Adrenal gland (tissue), 12 donors: ENCODE measurements around the gene TRAF3IP3. TPM values are rescaled to one million over a fixed set of nuclear protein-coding genes. Genes with fewer than 3 reads are reported as not detected.

Source experiments
- DNase-seq, 7 donors: peaks; one replicate each; pipeline ENCODE4 v3.0.0-alpha.2; 2019 to 2020
- H3K27ac ChIP-seq, 5 donors: fragments of 200-600 bp; sonication (generic) in 4 of 5; 1 replicate in 3 of 5; 2 replicates in 2 of 5; pipeline versions ENCODE4 v1.5.1 to v1.8.0; 2016 to 2020; ENCODE audit warnings: mild to moderate bottlenecking in 1 of 5
- H3K27me3 ChIP-seq: fragments of 200-600 bp; 2 replicates; pipeline ENCODE4 v1.8.0; 2021
- H3K36me3 ChIP-seq, 2 donors: fragments of 200-600 bp; replicated peaks in 1 of 2; 1 replicate in 1 of 2; 2 replicates in 1 of 2; pipeline versions ENCODE4 v1.5.1 to v1.8.0; 2018 to 2022
- H3K4me1 ChIP-seq, 2 donors: fragments of 200-600 bp; replicated peaks in 1 of 2; 1 replicate in 1 of 2; 2 replicates in 1 of 2; pipeline versions ENCODE4 v1.5.1 to v1.8.0; 2018 to 2021
- H3K4me3 ChIP-seq, 4 donors: fragments of 200-600 bp; sonication (generic) in 3 of 4; one replicate each; pipeline ENCODE4 v1.5.1; 2016 to 2018
- H3K9me3 ChIP-seq, 3 donors: fragments of 200-600 bp; sonication (generic) in 1 of 3; replicated peaks in 1 of 3; 1 replicate in 2 of 3; 2 replicates in 1 of 3; pipeline versions ENCODE4 v1.5.1 to v1.8.0; 2016 to 2021
- POLR2A ChIP-seq, 2 donors: fragments of 450-650 bp; IDR thresholded peaks; one replicate each; pipeline ENCODE4 v1.6.1; 2017; ENCODE audit warnings: antibody characterized with exemption in 2 of 2, mild to moderate bottlenecking in 2 of 2, moderate library complexity in 1 of 2
- WGBS, 4 donors: extraction: QIAGEN DNeasy Blood & Tissue Kit in 2 of 4; methylation state at CpG; one replicate each; pipeline versions ENCODE4 v1.1.5 to v1.1.7; 2013 to 2017; 5-methylcytosine and 5-hydroxymethylcytosine counted together
- intact Hi-C, 2 donors: fragments of 100-400 bp; cut with DNase I; formaldehyde crosslinking; loops; one replicate each; pipeline versions ENCODE4 v1.14.1 to v1.15.0; 2022 to 2023
- polyA plus RNA-seq, 3 donors: library from polyadenylated mRNA; stranded (reverse); fragments of 200-250 nt in 2 of 3; fragments of 350-450 nt in 1 of 3; fragmentation: Illumina TruSeq in 1 of 3; extraction: RNeasy Lipid Tissue Mini Kit (QIAGEN cat#74804) in 1 of 3; gene quantifications; one replicate each; pipeline ENCODE4 v1.2.3, GENCODE V29; 2013 to 2014
- total RNA-seq, 9 donors: library from RNA; depleted of rRNA in 4 of 9; stranded (reverse); fragments of >200 nt in 4 of 9; fragments of 120-200 nt in 1 of 9; fragmentation: NEBNext Ultra II Directional in 1 of 9; extraction: Animal tissue kit (Norgen Biotek cat#: 25700) in 1 of 9; gene quantifications; one replicate each; pipeline versions ENCODE4 v1.1.0 to v1.2.4, GENCODE V29; 2013 to 2023
- TF ChIP-seq, protein P1 (sequence below), 6 experiments: fragments of 450-650 bp in 4 of 6; fragments of 200-600 bp in 2 of 6; sonication (generic) in 1 of 6; IDR thresholded peaks; 1 replicate in 5 of 6; 2 replicates in 1 of 6; pipeline versions ENCODE4 v1.5.1 to v1.8.0; 2016 to 2021; ENCODE audit warnings: antibody characterized with exemption in 6 of 6, mild to moderate bottlenecking in 2 of 6, moderate library complexity in 1 of 6
- donor health status: healthy with polysubstance abuse.
- donor health status: Bipolar disorder and iron deficiency.
- donor health status: DM: yes; HTN: yes; CAD: no.
- donor health status: DM: no; HTN: no; CAD: no.
- donor health status: DM: no; HTN: no; CAD: no.
- donor health status: DM: yes; HTN: yes; CAD: no.

The TRAF3IP3 gene
- total and polyA plus RNA-seq, 12 donors = 0.88 to 9.8 (median 2.0) TPM

DNA sequence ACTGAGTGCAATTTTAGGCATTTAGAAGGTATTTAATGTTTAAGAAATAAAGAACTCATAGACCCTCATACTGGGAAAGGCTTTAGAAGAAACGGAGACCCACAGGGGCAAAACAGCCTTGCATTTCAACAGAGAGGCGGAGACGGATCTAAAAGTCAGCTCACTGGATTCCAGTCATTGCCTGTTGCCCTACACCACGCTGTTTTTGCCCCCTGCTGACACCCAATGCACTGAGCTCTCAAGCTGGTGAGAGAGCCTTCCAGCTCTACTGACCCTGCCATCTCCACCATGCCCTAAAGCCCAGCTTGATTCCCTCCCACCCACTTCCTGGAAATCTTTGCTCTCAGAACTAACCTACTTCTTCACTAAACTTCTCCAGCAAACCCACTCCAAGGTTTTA, 7.2 kb upstream of the TRAF3IP3 start:
- WGBS, 4 donors = 70 to 84% (median 81%) methylated on average over 4 of the region's 4 CpGs
- Histone ChIP-seq H3K36me3 (no peaks in the 10 kb centered on the region), H3K27ac (no peak overlapping the region), H3K4me3 (no peak overlapping the region), H3K27me3 (no peaks in the 10 kb centered on the region), H3K9me3 (no peaks in the 10 kb centered on the region), H3K4me1 (peaks cover 0 to 5% of the 10 kb centered on the region in 2 donors)
- TF ChIP-seq, protein P1, sequence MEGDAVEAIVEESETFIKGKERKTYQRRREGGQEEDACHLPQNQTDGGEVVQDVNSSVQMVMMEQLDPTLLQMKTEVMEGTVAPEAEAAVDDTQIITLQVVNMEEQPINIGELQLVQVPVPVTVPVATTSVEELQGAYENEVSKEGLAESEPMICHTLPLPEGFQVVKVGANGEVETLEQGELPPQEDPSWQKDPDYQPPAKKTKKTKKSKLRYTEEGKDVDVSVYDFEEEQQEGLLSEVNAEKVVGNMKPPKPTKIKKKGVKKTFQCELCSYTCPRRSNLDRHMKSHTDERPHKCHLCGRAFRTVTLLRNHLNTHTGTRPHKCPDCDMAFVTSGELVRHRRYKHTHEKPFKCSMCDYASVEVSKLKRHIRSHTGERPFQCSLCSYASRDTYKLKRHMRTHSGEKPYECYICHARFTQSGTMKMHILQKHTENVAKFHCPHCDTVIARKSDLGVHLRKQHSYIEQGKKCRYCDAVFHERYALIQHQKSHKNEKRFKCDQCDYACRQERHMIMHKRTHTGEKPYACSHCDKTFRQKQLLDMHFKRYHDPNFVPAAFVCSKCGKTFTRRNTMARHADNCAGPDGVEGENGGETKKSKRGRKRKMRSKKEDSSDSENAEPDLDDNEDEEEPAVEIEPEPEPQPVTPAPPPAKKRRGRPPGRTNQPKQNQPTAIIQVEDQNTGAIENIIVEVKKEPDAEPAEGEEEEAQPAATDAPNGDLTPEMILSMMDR (IDR thresholded peaks at IDR 0.05) = no peak
- TF ChIP-seq POLR2A (IDR thresholded peaks at IDR 0.05) = no peak
- no peak for DNase-seq
- intact Hi-C loops = loop anchor here in 1 of 2 donors (5.0 to 10.0 kb wide), 3 partner anchors 54 to 171 kb away; no protein-coding TSS in a partner anchor

DNA sequence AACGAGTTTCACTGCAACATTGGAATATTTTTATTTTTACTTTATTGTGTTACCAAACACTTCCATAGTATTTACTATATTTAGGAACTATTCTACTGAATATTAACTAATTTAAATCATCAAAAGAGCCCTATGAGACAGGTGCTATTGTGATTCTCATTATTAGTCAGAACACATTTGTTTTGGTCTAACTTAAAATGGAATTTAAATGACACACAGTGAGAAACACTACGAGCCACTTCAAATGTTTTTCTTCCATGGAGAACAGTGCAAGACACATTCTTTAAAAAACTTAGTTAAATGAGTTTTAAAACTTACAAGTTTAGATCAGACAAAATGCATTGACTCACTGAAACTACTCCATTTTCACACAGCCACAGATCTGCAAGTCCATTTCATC, 6.6 kb upstream of the TRAF3IP3 start:
- Histone ChIP-seq H3K36me3 (no peaks in the 10 kb centered on the region), H3K27ac (no peak overlapping the region), H3K9me3 (no peaks in the 10 kb centered on the region), H3K4me3 (no peak overlapping the region), H3K27me3 (no peaks in the 10 kb centered on the region), H3K4me1 (peaks cover 0 to 5% of the 10 kb centered on the region in 2 donors)
- intact Hi-C loops = loop anchor here in 1 of 2 donors (5.0 to 10.0 kb wide), 3 partner anchors 54 to 172 kb away; no protein-coding TSS in a partner anchor
- WGBS, 4 donors = 59 to 71% (median 68%) methylated on average over 2 of the region's 2 CpGs
- no peak for DNase-seq
- TF ChIP-seq POLR2A (IDR thresholded peaks at IDR 0.05) = no peak
- TF ChIP-seq, protein P1 (IDR thresholded peaks at IDR 0.05) = no peak

DNA sequence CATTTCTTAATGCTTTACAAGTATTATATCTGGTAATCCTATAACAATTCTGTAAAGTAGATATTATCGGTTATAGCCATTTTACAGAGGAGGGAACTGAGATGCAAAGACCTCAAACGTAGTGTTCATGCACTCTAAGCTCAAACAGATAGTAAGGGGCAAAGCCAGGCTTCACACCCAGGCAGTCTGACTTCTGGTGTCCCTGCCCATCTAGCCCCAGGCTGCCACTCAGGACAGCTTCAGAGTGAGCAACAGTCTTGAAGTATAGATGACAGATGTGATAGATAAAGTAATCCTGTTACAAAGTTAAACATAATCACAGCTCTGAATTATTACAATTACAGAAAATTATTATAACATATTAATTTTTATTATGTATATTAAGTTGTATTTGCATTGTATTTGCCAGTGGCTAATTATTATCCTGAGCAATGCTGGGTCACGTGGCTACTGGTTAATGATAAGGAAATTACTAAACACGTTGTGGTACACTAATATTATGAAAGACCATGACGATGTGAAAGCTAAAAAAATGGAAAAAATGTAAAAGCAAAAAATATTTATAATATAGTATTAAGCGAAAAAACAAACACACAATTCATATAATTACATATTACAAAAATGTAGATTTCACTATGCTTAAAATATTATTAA, 6.1 kb upstream of the TRAF3IP3 start:
- H3K27me3 ChIP-seq = no peaks in the 10 kb centered on the region
- DNase-seq = no peak
- no peak overlapping the region for H3K4me3 ChIP-seq
- no peak overlapping the region for H3K27ac ChIP-seq
- no peak for TF ChIP-seq POLR2A (IDR thresholded peaks at IDR 0.05)
- TF ChIP-seq, protein P1 (IDR thresholded peaks at IDR 0.05) = no peak
- 60 to 75% (median 69%) methylated on average over 6 of the region's 6 CpGs for WGBS, 4 donors
- H3K9me3 ChIP-seq = no peaks in the 10 kb centered on the region
- no peaks in the 10 kb centered on the region for H3K36me3 ChIP-seq
- H3K4me1 ChIP-seq = peaks cover 0 to 5% of the 10 kb centered on the region in 2 donors
- intact Hi-C loops = loop anchor here in 1 of 2 donors (5.0 to 10.0 kb wide), 3 partner anchors 55 to 172 kb away; no protein-coding TSS in a partner anchor

DNA sequence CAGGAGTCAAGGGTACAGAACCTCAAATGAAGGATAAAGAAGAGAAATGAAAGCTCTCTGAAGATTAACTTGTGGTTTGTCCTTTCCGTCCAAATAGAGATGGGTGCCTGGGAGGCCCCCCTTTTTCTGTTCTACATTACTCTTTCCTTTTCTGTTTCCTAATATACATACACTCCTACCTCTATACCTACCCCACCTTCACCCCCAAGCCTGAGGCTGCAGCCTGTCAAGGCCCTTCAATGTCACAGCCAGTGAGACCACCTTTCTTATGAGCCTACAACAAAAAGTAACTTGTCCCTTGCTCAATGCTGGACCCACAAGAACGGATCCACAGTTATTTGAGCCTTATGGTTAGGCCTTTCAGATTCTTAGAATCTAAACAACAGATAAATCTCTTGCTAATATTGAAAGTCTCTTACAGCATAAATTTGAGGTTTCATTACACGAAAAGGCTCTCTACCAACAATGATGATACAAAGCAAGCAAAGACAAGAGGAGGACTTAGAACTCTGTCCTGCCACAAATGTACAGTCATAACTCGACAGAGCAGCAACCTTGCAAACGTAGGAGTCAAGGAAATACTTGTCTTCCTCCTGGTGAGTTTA, 4.1 kb upstream of the TRAF3IP3 start:
- no peak for TF ChIP-seq POLR2A (IDR thresholded peaks at IDR 0.05)
- TF ChIP-seq, protein P1 (IDR thresholded peaks at IDR 0.05) = no peak
- intact Hi-C loops = no loop called here
- Histone ChIP-seq H3K4me1 (peaks cover 0 to 5% of the 10 kb centered on the region in 2 donors), H3K27ac (no peak overlapping the region), H3K4me3 (no peak overlapping the region), H3K9me3 (no peaks in the 10 kb centered on the region), H3K27me3 (no peaks in the 10 kb centered on the region), H3K36me3 (no peaks in the 10 kb centered on the region)
- 49 to 76% (median 69%) methylated on average over 5 of the region's 5 CpGs for WGBS, 4 donors
- no peak for DNase-seq
